Activated naive CD8-positive, alpha-beta T cell treated with anti-CD3 and anti-CD28 coated beads, Interleukin-2, amount 50 U/mL, for 24 hours (primary cell): Measurements from ENCODE around the gene TENM3.

Experiments
- ATAC-seq: fragments of 150-1000 bp; cut with Tn5 transposase; one replicate; pipeline ENCODE4 v1.10.0; 2021
- DNase-seq: peaks from one replicate; pipeline ENCODE4 v3.0.0; 2021
- H3K27ac Mint-ChIP-seq: one replicate; pipeline ENCODE4 v1.8.0; 2021; ENCODE audit warnings: mild to moderate bottlenecking, mixed read lengths
- H3K27me3 Mint-ChIP-seq: one replicate; pipeline ENCODE4 v1.8.0; 2021; ENCODE audit warnings: mixed read lengths
- H3K36me3 Mint-ChIP-seq: one replicate; pipeline ENCODE4 v1.8.0; 2021; ENCODE audit warnings: low read depth, mixed read lengths
- H3K4me1 Mint-ChIP-seq: one replicate; pipeline ENCODE4 v1.8.0; 2021; ENCODE audit warnings: mixed read lengths
- H3K4me3 Mint-ChIP-seq: one replicate; pipeline ENCODE4 v1.8.0; 2021; ENCODE audit warnings: mild to moderate bottlenecking, moderate library complexity, mixed read lengths
- H3K9me3 Mint-ChIP-seq: one replicate; pipeline ENCODE4 v1.8.0; 2021; ENCODE audit warnings: mixed read lengths

Gene TENM3

DNA sequence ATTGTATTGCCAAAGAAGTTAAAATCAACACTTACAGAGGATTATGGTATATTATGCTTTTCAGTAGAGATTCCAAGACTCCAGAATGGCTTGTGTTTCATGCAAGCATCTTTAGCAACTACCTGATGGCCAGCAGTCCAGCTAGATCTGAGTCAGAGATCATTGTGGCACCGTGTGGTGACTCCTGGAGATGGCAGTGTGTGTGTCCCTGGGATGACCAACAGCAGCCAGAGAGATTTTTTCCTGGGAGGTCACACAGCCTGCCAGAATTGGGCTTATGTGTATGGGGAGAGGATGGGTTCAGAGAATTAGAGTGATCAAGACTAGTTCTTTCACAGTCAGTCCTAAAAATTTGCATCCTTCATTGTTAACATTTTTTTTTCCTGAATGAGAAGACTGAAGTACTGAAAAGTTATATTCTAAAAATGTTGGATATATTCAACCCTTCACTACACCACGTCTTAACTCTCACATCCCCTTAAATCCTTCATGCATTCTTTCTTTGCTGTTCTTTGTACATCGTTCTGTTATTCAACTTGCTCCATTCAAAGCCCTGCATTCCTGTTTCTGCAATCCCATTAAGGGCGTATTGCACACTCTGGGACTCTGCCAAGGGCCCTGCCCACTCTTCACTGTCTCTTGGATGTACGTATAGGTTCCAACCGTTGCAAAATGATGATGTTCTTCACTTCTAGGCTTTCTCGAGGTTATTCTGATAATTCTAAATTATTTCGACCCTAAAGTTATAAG, 12.4 kb downstream of the TENM3 start:
- H3K36me3 Mint-ChIP-seq = no peaks in the 10 kb centered on the region
- H3K4me1 Mint-ChIP-seq = no peaks in the 10 kb centered on the region
- ATAC-seq = no peak

GRCh38 chr4:182257016-182257415, 13.8 kb downstream of the TENM3 start:
- ATAC-seq = no peak
- H3K4me1 Mint-ChIP-seq = no peaks in the 10 kb centered on the region

More for the DNA sequence above, 12.4 kb downstream of the TENM3 start:
- no peak overlapping the region for H3K27ac Mint-ChIP-seq
- DNase-seq = no peak
- H3K27me3 Mint-ChIP-seq = no peaks in the 10 kb centered on the region
- H3K9me3 Mint-ChIP-seq = peaks cover 3% of the 10 kb centered on the region
- no peak overlapping the region for H3K4me3 Mint-ChIP-seq

DNA sequence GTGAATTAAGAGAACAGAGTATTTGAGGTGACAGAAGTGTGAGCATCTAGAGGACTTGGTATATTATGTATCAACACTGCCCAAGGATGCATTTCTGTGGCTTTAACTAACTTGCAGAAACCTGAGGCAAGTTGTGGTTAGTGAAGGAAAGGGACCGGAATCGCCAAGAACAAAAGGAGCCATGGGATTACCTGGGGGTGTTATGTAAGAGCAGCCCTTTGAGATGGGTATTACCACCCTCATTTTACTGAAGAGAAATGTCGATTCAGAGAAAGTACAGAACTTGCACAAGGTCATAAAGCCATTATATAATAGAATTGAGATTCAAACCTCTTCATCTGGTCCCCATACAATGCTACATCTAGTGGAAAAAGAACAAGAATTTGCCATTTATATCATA, 14.3 kb downstream of the TENM3 start:
- peaks cover 3% of the 10 kb centered on the region for H3K9me3 Mint-ChIP-seq
- H3K27me3 Mint-ChIP-seq = no peaks in the 10 kb centered on the region
- H3K27ac Mint-ChIP-seq = no peak overlapping the region
- ATAC-seq (no peak), DNase-seq (no peak)
- no peaks in the 10 kb centered on the region for H3K4me1 Mint-ChIP-seq
- H3K4me3 Mint-ChIP-seq = no peak overlapping the region
- H3K36me3 Mint-ChIP-seq = no peaks in the 10 kb centered on the region

More at GRCh38 chr4:182257016-182257415, 13.8 kb downstream of the TENM3 start:
- peaks cover 3% of the 10 kb centered on the region for H3K9me3 Mint-ChIP-seq
- DNase-seq = no peak
- no peaks in the 10 kb centered on the region for H3K27me3 Mint-ChIP-seq
- H3K36me3 Mint-ChIP-seq = no peaks in the 10 kb centered on the region
- no peak overlapping the region for H3K27ac Mint-ChIP-seq
- no peak overlapping the region for H3K4me3 Mint-ChIP-seq

GRCh38 chr4:182258441-182259000, 15.3 kb downstream of the TENM3 start:
- no peak overlapping the region for H3K4me3 Mint-ChIP-seq
- H3K27me3 Mint-ChIP-seq = no peaks in the 10 kb centered on the region
- H3K4me1 Mint-ChIP-seq = no peaks in the 10 kb centered on the region
- peaks cover 3% of the 10 kb centered on the region for H3K9me3 Mint-ChIP-seq
- no peak overlapping the region for H3K27ac Mint-ChIP-seq
- DNase-seq (no peak), ATAC-seq (no peak)
- no peaks in the 10 kb centered on the region for H3K36me3 Mint-ChIP-seq

GRCh38 chr4:182261651-182262223, 18.5 kb downstream of the TENM3 start:
- no peaks in the 10 kb centered on the region for H3K36me3 Mint-ChIP-seq
- DNase-seq = no peak
- peaks cover 3% of the 10 kb centered on the region for H3K9me3 Mint-ChIP-seq
- H3K4me3 Mint-ChIP-seq = no peak overlapping the region
- no peaks in the 10 kb centered on the region for H3K27me3 Mint-ChIP-seq
- H3K27ac Mint-ChIP-seq = no peak overlapping the region
- no peaks in the 10 kb centered on the region for H3K4me1 Mint-ChIP-seq
- no peak for ATAC-seq

DNA sequence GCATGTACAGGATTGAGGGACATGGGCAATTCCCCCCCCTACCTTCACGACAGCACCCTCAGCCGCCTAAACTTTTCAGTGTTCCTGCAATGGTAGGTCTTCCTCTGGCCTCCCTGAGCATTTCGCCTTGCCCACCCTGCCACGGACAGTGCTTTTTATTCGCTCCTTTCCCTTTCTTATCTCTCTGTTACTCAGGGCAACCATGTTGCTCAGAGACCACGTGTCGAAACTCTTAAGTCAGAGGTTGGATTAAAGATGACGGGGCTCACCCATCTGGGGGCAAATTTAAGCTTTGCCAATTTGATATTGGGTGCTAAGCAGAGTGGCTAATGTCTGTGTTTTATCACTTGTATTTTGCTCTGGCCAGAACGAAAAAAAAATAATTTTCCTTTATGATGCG, 20.4 kb downstream of the TENM3 start:
- Mint-ChIP-seq H3K9me3 (peaks cover 3% of the 10 kb centered on the region), H3K36me3 (no peaks in the 10 kb centered on the region), H3K4me1 (no peaks in the 10 kb centered on the region), H3K4me3 (no peak overlapping the region), H3K27ac (no peak overlapping the region), H3K27me3 (no peaks in the 10 kb centered on the region)
- ATAC-seq (no peak), DNase-seq (no peak)

GRCh38 chr4:182264139-182264752, 21.0 kb downstream of the TENM3 start:
- no peak for ATAC-seq
- Mint-ChIP-seq H3K9me3 (peaks cover 3% of the 10 kb centered on the region), H3K27me3 (no peaks in the 10 kb centered on the region), H3K36me3 (no peaks in the 10 kb centered on the region), H3K4me3 (no peak overlapping the region), H3K27ac (no peak overlapping the region), H3K4me1 (no peaks in the 10 kb centered on the region)
- no peak for DNase-seq

- H3K27ac Mint-ChIP-seq = no peak overlapping the region
- no peak for DNase-seq
- no peak overlapping the region for H3K4me3 Mint-ChIP-seq
- no peaks in the 10 kb centered on the region for H3K9me3 Mint-ChIP-seq
- H3K4me1 Mint-ChIP-seq = no peaks in the 10 kb centered on the region
- H3K36me3 Mint-ChIP-seq = no peaks in the 10 kb centered on the region
- no peak for ATAC-seq
- H3K27me3 Mint-ChIP-seq = no peaks in the 10 kb centered on the region
These were observed 22.7 kb downstream of the TENM3 start for GRCh38 chr4:182265881-182266280.

GRCh38 chr4:182267048-182267447, 23.8 kb downstream of the TENM3 start:
- DNase-seq (no peak), ATAC-seq (no peak)
- Mint-ChIP-seq H3K4me1 (no peaks in the 10 kb centered on the region), H3K27me3 (no peaks in the 10 kb centered on the region), H3K4me3 (no peak overlapping the region), H3K9me3 (no peaks in the 10 kb centered on the region), H3K36me3 (no peaks in the 10 kb centered on the region), H3K27ac (no peak overlapping the region)

GRCh38 chr4:182268966-182269365, 25.8 kb downstream of the TENM3 start:
- Mint-ChIP-seq H3K27me3 (no peaks in the 10 kb centered on the region), H3K27ac (no peak overlapping the region)
- ATAC-seq = no peak

GRCh38 chr4:182271731-182272130, 28.5 kb downstream of the TENM3 start:
- ATAC-seq (no peak), DNase-seq (no peak)
- Mint-ChIP-seq H3K4me3 (no peak overlapping the region), H3K4me1 (no peaks in the 10 kb centered on the region), H3K36me3 (no peaks in the 10 kb centered on the region), H3K27ac (no peak overlapping the region), H3K9me3 (peaks cover 9% of the 10 kb centered on the region), H3K27me3 (no peaks in the 10 kb centered on the region)

More at GRCh38 chr4:182268966-182269365, 25.8 kb downstream of the TENM3 start:
- H3K4me3 Mint-ChIP-seq = no peak overlapping the region
- peaks cover 4% of the 10 kb centered on the region for H3K9me3 Mint-ChIP-seq
- no peaks in the 10 kb centered on the region for H3K36me3 Mint-ChIP-seq
- no peaks in the 10 kb centered on the region for H3K4me1 Mint-ChIP-seq
- no peak for DNase-seq

DNA sequence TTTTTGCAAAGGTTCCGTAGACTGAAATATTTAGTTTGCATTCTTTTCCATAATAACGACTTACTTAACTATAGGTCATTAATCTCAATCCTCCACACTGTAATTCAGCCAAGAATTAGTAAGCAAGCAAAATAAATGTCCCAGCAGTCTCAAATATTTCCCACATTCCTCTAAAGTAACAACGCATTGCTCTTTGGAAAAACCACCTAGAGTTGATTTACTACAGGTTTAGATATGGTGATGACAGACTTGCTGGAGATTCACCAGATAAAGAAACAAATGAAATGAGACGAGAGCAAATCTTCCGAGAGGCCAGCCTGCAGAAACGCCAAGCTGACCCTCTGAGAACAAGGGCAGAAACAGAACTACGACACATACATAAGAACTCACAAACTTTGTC, 28.9 kb downstream of the TENM3 start:
- Mint-ChIP-seq H3K9me3 (peaks cover 9% of the 10 kb centered on the region), H3K4me3 (no peak overlapping the region), H3K27ac (no peak overlapping the region), H3K36me3 (no peaks in the 10 kb centered on the region), H3K4me1 (no peaks in the 10 kb centered on the region), H3K27me3 (no peaks in the 10 kb centered on the region)
- DNase-seq (no peak), ATAC-seq (no peak)

DNA sequence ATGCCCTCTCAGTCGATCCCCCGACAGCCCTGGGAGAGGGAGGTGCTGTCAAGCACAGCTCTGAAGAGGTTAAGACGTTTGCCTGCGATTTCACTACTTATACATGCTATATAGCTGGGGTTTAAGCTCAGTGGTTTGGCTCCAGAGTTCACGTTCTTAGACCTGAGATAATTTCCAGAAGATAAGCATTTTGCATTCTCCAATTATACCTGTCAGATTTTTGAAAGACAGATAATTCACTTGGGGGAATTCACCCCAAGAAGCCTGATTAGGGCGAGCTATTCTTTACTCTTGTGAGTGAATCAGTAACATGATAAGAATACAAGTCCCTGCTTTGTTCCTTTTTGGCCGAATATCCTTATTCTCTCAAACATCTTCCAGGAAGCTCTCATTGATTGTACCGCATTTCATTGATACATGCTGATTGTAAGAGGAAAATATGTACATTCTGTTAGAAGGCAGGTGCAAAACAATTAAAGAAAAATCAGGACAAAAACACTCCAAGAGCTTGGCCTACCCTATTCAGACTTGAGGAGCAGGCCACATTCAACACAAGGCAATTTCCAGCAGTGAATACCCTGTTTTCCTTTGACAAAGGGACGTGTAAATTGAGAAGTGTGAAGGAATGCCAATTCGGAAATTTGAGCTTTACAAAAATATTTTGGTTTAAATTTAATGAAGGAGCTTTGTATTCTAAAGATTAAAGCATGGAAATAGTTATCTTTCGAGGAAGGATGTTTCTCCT, 30.2 kb downstream of the TENM3 start:
- Mint-ChIP-seq H3K4me1 (no peaks in the 10 kb centered on the region), H3K36me3 (no peaks in the 10 kb centered on the region), H3K4me3 (no peak overlapping the region), H3K9me3 (peaks cover 9% of the 10 kb centered on the region), H3K27me3 (no peaks in the 10 kb centered on the region), H3K27ac (no peak overlapping the region)
- ATAC-seq (no peak), DNase-seq (no peak)

DNA sequence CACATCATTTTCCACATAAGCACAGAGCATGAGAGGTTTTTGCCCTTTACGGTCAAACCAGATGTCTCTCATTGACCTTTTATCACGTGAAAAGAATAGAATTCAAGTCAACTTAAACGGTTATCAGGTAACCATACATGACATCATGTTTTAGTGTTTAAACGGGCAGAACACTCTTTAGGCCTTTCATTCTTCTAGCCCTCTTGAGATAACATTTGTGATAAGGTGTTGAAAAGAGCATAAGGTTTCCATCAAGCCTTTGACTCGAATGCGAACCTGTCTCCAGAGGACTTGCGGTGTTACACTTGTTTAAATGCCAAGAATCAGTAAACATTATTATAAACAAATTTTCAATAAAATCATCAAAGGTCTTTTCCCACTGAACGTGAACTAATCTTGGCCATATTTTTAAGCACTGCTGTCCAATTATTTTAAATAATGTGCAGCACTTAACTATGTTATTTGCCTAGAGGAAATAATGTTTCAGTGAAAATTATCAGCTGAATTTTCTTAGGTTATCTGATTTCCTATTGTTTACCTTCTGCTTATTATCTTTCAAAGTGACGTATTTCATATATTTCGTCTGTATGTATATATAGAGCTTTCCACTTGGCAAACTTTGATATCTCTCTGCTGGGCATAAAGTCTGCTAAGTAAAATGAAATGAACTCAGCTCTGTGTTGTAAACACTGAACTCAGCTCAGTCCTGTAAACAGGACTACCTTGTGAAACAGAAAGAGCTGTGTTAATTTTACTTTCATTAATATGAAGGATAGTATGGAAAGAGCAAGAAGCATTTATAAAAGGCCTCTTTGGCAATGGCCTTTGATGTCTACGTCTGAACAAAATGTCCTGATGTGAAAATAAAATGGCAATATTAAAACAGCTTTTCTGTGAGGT, 33.3 kb downstream of the TENM3 start:
- Mint-ChIP-seq H3K9me3 (peaks cover 9% of the 10 kb centered on the region), H3K36me3 (no peaks in the 10 kb centered on the region), H3K4me1 (no peaks in the 10 kb centered on the region), H3K27ac (no peak overlapping the region), H3K27me3 (no peaks in the 10 kb centered on the region), H3K4me3 (no peak overlapping the region)
- no peak for ATAC-seq
- no peak for DNase-seq
